Omental fat pad (tissue), 4 donors: ENCODE results near the gene PCK2. TPM values are rescaled to one million over a fixed set of nuclear protein-coding genes. Genes with fewer than 3 reads are reported as not detected.
A peak's percentile ranks its signal among the peaks of the same experiment; 100 is the strongest.

Experiments used
- ATAC-seq: fragments of 150-250 bp; one replicate; pipeline ENCODE4 v1.9.1; 2016; ENCODE audit warnings: mild to moderate bottlenecking, moderate library complexity; ENCODE audit not compliant: low FRiP score
- DNase-seq: peaks from one replicate; pipeline ENCODE4 v3.0.0-alpha.2; 2019; ENCODE audit warnings: low spot score
- CTCF ChIP-seq, 3 donors: fragments of 450-650 bp; IDR thresholded peaks; one replicate each; pipeline ENCODE4 v1.5.1; 2016 to 2017; ENCODE audit warnings: antibody characterized with exemption in 3 of 3, mild to moderate bottlenecking in 3 of 3, moderate library complexity in 2 of 3
- total RNA-seq, 4 donors: library from RNA; depleted of rRNA; stranded (reverse); fragments of >200 nt; gene quantifications; one replicate each; pipeline ENCODE4 v1.1.0, GENCODE V29; 2016

The PCK2 gene
- total RNA-seq, 4 donors from 2014 or later: 33.6 to 53.4 (median 42.9) TPM

GRCh38 chr14:24133735-24134134 is 39.6 kb downstream of the PCK2 start:
- ATAC-seq (no peak), DNase-seq (no peak)
- TF ChIP-seq CTCF (IDR thresholded peaks at IDR 0.05): no peak

DNA sequence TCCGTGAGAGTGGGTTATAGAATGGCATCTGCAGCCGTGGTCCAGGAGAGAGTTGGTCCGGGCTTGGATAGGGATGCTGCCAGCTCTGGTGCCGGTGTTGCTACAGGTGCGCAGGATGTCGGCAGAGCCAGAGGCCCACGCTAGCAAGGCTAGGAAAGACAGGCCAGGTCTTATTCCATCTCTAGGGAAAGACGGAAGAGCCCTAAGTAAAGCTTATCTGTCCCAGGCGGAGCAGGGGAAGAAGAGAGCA is 41.4 kb downstream of the PCK2 start:
- DNase-seq: no peak
- no peak for TF ChIP-seq CTCF (IDR thresholded peaks at IDR 0.05)
- no peak for ATAC-seq

DNA sequence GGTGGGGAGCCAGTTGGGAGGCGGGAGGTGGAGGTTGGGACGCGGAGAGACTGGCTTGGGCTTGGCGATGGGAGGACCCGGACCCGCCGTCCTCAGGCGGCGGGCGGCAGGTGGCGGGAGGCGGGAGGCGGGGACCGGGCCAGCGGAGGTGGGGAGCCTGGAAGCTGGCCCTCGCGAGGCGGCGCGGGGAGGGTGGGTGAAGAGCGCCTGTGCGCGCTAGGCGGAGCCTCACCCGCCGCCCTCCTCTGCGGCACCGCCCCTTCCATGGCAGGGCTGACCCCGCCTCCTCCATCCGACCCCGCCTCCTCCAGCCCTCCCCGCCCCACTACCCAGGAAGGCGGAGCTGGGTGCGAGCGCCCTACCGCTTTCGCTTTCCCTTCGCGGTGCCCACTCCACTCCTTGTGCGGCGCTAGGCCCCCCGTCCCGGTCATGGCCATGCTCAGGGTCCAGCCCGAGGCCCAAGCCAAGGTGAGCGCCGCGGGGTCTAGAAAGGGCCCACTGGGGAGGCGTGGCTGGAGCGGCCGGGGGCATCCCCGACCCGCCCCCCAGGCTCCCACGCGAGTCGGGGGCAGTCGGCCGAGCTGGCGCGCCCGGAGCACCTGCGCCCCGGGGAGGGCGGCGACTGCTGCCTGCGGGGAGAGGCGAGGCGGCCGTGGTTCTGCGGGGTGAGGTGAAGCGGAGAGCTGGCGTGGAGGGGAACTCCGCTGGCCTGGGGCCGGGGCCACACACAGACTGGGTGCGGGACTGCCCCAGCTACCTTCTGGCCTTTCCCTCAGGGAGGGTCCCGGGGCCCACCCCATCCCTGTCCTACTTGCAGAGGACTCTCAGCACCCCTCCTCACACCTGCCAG is 41.9 kb downstream of the PCK2 start, which contains the start of gene PSME1:
TSS of gene PSME1 (plus strand) at position 361 of the 850 bp plus-strand sequence. CDS start at position 430, 69 bp downstream.
- no peak for TF ChIP-seq CTCF (IDR thresholded peaks at IDR 0.05)
- ATAC-seq (peak; percentile 97), DNase-seq (peak; percentile 78)

- no peak for DNase-seq
- TF ChIP-seq CTCF (IDR thresholded peaks at IDR 0.05): no peak
- no peak for ATAC-seq
These were observed 42.8 kb downstream of the PCK2 start for GRCh38 chr14:24136684-24137528.

- no peak for TF ChIP-seq CTCF (IDR thresholded peaks at IDR 0.05)
- ATAC-seq: no peak
- DNase-seq: no peak
These were observed 43.7 kb downstream of the PCK2 start for GRCh38 chr14:24137529-24138395.

DNA sequence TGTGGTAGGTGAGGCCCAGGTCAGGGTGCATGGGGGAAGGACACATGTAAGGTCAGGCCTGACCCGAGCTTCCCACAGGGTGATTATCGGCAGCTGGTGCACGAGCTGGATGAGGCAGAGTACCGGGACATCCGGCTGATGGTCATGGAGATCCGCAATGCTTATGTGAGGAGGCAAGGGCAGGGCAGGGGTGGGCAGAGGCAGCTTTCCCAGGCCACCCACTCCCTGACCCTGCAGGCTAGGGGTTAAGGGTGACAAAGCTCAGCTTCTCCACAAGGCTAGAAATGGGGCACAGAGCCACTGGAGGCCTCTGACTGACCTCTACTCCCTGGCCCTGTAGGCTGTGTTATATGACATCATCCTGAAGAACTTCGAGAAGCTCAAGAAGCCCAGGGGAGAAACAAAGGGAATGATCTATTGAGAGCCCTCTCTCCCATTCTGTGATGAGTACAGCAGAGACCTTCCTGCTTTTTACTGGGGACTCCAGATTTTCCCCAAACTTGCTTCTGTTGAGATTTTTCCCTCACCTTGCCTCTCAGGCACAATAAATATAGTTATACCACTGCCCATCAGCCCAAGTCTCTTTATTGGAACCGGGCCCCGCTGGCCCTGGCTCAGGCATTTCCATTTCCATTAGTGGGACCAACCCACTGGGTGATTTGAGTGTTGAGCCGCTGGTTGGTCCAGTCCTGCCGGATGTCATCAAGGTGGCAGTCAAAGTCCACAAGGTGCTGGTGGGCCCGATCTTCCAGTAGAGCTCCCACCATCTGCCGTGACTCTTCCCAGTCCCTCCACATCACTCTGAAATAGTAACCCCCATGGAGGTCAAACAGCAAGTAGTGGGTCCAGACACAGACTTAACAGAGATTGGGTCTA is 44.5 kb downstream of the PCK2 start:
- ATAC-seq: no peak
- no peak for TF ChIP-seq CTCF (IDR thresholded peaks at IDR 0.05)
- DNase-seq: no peak
